ENCODE data around the gene SNF8. TPM values are rescaled to one million over a fixed set of nuclear protein-coding genes. Genes with fewer than 3 reads are reported as not detected.

SNF8 gene
- total RNA-seq, 4 donors from 2014 or later, result 60.2 to 80.9 (median 66.4) TPM

DNA sequence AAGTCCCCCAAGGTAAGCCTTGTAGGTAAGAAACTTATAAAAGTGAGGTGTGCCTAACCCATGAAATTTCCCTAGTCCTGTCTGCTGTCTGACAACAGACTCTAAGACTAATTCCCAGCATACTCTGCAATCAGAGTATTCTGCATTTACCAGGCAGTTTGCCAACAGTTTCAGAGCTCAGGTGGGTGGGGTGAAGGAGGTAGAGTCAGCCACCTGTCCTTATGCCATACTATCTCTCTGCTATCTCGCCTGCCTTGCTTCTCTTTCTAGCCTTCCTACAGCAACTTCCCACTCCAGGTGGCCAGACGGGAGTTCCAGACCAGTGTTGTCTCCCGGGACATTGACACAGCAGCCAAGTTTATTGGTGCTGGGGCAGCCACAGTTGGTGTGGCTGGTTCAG is 49.8 kb downstream of the SNF8 start:
- Histone ChIP-seq H3K4me3 (no peak overlapping the region), H3K4me1 (peaks cover 0 to 33% (median 2%) of the 10 kb centered on the region in 4 donors), H3K36me3 (peaks cover 0 to 30% (median 0%) of the 10 kb centered on the region in 3 donors), H3K27me3 (no peaks in the 10 kb centered on the region), H3K9me3 (no peaks in the 10 kb centered on the region), H3K27ac (peak overlapping the region in 1 of 4 donors; percentile 96)
- TF ChIP-seq POLR2A (IDR thresholded peaks at IDR 0.05), result no peak
- TF ChIP-seq, protein P1, sequence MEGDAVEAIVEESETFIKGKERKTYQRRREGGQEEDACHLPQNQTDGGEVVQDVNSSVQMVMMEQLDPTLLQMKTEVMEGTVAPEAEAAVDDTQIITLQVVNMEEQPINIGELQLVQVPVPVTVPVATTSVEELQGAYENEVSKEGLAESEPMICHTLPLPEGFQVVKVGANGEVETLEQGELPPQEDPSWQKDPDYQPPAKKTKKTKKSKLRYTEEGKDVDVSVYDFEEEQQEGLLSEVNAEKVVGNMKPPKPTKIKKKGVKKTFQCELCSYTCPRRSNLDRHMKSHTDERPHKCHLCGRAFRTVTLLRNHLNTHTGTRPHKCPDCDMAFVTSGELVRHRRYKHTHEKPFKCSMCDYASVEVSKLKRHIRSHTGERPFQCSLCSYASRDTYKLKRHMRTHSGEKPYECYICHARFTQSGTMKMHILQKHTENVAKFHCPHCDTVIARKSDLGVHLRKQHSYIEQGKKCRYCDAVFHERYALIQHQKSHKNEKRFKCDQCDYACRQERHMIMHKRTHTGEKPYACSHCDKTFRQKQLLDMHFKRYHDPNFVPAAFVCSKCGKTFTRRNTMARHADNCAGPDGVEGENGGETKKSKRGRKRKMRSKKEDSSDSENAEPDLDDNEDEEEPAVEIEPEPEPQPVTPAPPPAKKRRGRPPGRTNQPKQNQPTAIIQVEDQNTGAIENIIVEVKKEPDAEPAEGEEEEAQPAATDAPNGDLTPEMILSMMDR (IDR thresholded peaks at IDR 0.05), result no peak
- DNase-seq, result no peak

DNA sequence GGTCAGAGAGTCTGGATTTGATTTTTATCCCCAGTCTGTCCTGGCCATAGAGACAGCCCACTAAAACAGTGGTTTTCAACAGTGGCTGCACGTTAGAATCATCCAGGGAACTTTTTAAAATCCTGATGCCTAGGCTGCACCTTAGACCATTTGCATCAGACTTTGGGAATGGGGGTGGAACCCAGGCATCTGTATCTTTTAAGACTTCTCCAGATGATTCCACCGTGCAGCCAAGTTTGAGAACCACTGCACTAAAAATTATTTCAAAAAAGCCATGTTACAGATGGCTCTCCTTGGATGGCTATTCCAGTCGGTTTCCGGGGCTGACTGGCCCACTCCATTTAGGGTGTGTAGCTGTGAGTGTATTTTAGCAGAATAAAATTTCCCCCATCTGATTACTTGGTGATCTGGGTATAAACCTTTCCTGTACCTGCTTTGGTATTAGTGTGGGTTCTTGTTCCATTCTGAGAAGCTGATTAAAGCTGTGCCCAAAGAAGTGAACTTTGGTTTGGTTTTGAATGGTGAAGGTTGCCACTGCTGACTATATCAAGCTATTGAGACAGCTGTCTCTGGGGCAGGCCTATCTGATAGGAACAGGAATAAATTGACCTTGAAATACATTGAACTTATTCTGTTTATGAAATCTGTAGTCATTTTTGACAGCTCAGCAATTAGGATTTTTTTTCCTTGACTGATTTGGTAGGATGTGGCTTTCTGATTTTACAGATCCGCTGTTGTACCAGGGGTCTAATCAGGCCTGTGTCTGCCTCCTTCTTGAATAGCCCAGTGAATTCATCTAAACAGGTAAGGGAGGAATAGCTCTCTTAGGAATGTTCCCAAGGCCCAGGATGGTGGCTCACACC is 50.8 kb downstream of the SNF8 start:
- Histone ChIP-seq H3K4me1 (peaks cover 0 to 33% (median 2%) of the 10 kb centered on the region in 4 donors), H3K4me3 (peak overlapping the region in 3 of 4 donors; percentile 40 to 88 (median 75)), H3K9me3 (no peaks in the 10 kb centered on the region), H3K27ac (peak overlapping the region in 3 of 4 donors; percentile 74 to 96 (median 86)), H3K36me3 (peaks cover 0 to 30% (median 0%) of the 10 kb centered on the region in 3 donors), H3K27me3 (no peaks in the 10 kb centered on the region)
- TF ChIP-seq, protein P1 (IDR thresholded peaks at IDR 0.05), result no peak
- TF ChIP-seq POLR2A (IDR thresholded peaks at IDR 0.05), result no peak
- DNase-seq, result no peak

DNA sequence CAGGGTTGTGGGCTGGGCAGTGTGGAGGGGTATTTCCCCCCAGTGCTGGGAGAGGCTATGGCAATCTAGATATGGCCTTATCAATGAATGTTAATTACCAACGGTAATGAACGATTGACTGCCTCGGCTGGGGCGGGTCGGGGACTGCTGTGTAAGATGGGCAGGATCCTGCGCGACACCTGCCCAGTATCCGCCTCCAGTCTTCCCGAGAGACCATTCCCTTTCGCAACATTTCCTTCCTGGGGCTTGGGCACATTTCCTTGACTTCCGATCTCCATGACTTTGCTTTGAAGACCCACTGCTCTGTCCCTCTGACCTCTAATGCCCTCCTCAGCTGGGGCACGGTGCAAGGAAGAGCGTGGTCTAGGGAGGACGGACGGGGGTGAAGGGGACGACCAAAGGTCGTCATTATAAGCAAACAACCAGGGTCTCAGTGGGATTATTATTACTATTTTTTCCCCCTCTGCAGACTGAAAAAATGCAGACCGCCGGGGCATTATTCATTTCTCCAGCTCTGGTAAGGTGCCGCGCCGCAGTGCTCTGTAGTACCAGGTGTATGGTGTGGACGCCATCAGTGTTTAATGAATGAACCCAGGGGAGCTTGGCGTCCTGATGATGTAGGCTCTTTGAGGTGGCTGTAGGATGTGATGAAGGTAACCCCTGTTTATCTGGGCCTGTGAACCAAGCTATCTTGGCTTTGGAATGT is 51.5 kb downstream of the SNF8 start:
- Histone ChIP-seq H3K4me1 (peaks cover 0 to 33% (median 2%) of the 10 kb centered on the region in 4 donors), H3K4me3 (peak overlapping the region; percentile 40 to 88 (median 72)), H3K36me3 (peaks cover 0 to 26% (median 0%) of the 10 kb centered on the region in 3 donors), H3K27ac (peak overlapping the region; percentile 74 to 96 (median 84)), H3K27me3 (no peaks in the 10 kb centered on the region), H3K9me3 (no peaks in the 10 kb centered on the region)
- DNase-seq, result no peak
- no peak for TF ChIP-seq POLR2A (IDR thresholded peaks at IDR 0.05)
- TF ChIP-seq, protein P1 (IDR thresholded peaks at IDR 0.05), result peak in 1 of 6 experiments; percentile 5

DNA sequence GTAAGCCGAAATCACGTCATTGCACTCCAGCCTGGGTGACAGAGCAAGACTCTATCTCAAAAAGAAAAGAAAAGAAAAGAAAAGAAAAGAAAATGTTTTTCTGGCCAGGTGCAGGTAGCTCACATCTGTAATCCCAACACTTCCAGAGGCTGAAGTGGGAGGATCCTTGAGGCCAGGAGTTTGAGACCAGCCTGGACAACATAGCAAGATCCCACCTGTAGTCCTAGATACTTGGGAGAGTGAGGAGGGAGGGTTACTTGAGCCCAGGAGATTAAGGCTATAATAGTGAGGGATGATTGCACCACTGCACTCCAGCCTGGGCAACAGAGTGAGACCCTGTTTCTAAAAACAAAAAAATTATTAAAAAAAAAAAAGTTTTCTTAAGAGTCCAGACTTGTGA is 54.6 kb downstream of the SNF8 start:
- H3K36me3 ChIP-seq, result peaks cover 0 to 2% (median 0%) of the 10 kb centered on the region in 3 donors
- no peaks in the 10 kb centered on the region for H3K27me3 ChIP-seq
- no peak overlapping the region for H3K27ac ChIP-seq
- H3K4me3 ChIP-seq, result no peak overlapping the region
- H3K4me1 ChIP-seq, result peaks cover 0 to 26% (median 2%) of the 10 kb centered on the region in 4 donors
- DNase-seq, result no peak
- no peak for TF ChIP-seq POLR2A (IDR thresholded peaks at IDR 0.05)
- TF ChIP-seq, protein P1 (IDR thresholded peaks at IDR 0.05), result no peak
- H3K9me3 ChIP-seq, result no peaks in the 10 kb centered on the region

DNA sequence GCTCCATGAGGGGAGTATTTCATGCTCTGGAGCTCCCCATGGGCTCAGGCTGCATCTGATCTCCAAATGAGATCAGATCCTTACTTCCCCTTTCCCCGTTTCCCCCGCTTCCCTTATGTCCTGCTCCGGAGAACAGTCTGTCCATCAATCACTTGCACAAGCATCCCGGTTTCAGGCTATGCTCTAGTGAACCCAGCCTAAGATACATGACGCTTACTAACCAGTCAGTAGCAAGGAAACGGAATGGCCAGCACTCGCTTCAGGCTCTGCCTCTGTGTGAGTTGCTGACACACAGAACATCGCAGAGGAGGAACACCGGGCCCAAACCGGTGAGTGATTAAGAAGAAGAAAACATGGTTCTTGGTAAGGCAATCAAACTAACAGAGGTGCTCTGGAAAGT is 61.5 kb downstream of the SNF8 start:
- no peak overlapping the region for H3K4me3 ChIP-seq
- peaks cover 0 to 3% (median 0%) of the 10 kb centered on the region in 4 donors for H3K4me1 ChIP-seq
- no peaks in the 10 kb centered on the region for H3K9me3 ChIP-seq
- H3K36me3 ChIP-seq, result no peaks in the 10 kb centered on the region
- no peak overlapping the region for H3K27ac ChIP-seq
- TF ChIP-seq, protein P1 (IDR thresholded peaks at IDR 0.05), result no peak
- TF ChIP-seq POLR2A (IDR thresholded peaks at IDR 0.05), result no peak
- DNase-seq, result no peak
- no peaks in the 10 kb centered on the region for H3K27me3 ChIP-seq

All from Peyer's patch (tissue), 4 donors.